SKM-1 (cell line): Measurements from ENCODE around the gene GABRR2.
"Not testable (repeated sequence)": the region's sequence is repeated elsewhere in the genome, so short reads cannot be mapped to it uniquely, and the experiment has no call there.

Experiments
- DNase-seq: peaks from one replicate; lab custom pipeline; 2025; ENCODE audit not compliant: unreplicated experiment; lab: John Stamatoyannopoulos, UW

GABRR2 gene

GRCh38 chr6:89324304-89324703 lies 9.2 kb upstream of the GABRR2 start:
- DNase-seq = no peak

- peak; percentile 47 for DNase-seq
Observed at GRCh38 chr6:89323511-89323971, 8.4 kb upstream of the GABRR2 start.

GRCh38 chr6:89321131-89321970 lies 6.3 kb upstream of the GABRR2 start:
- DNase-seq = peak; percentile 83

- DNase-seq = no peak
Observed at GRCh38 chr6:89320012-89320559, 5.0 kb upstream of the GABRR2 start.

GRCh38 chr6:89317067-89317466 lies 2.0 kb upstream of the GABRR2 start:
- DNase-seq = no peak

GRCh38 chr6:89314692-89315091 lies 407 bp downstream of the GABRR2 start:
- DNase-seq = no peak

GRCh38 chr6:89313006-89313405 lies 2.1 kb downstream of the GABRR2 start:
- DNase-seq = no peak

GRCh38 chr6:89311853-89312531 lies 3.1 kb downstream of the GABRR2 start:
- no peak for DNase-seq

GRCh38 chr6:89311530-89311852 lies 3.6 kb downstream of the GABRR2 start:
- no peak for DNase-seq

GRCh38 chr6:89310929-89311328 lies 4.2 kb downstream of the GABRR2 start:
- no peak for DNase-seq

GRCh38 chr6:89308525-89309395 lies 6.3 kb downstream of the GABRR2 start:
- peak; percentile 35 for DNase-seq

GRCh38 chr6:89304517-89304916 lies 10.6 kb downstream of the GABRR2 start:
- not testable (repeated sequence) for DNase-seq

GRCh38 chr6:89302936-89303335 lies 12.2 kb downstream of the GABRR2 start:
- DNase-seq = no peak

GRCh38 chr6:89302195-89302770 lies 12.8 kb downstream of the GABRR2 start:
- no peak for DNase-seq

GRCh38 chr6:89301586-89302194 lies 13.4 kb downstream of the GABRR2 start:
- DNase-seq = no peak

- DNase-seq = no peak
Observed at GRCh38 chr6:89299466-89299850, 15.6 kb downstream of the GABRR2 start.

GRCh38 chr6:89298680-89299465 lies 16.2 kb downstream of the GABRR2 start:
- DNase-seq = no peak

GRCh38 chr6:89297695-89298351 lies 17.3 kb downstream of the GABRR2 start:
- peak; percentile 71 for DNase-seq

GRCh38 chr6:89295981-89296380 lies 19.1 kb downstream of the GABRR2 start:
- DNase-seq = no peak
